NCI-H1436 (cell line): ENCODE results near the gene C19orf44.
"Not testable (repeated sequence)": the region's sequence is repeated elsewhere in the genome, so short reads cannot be mapped to it uniquely, and the experiment has no call there.

ENCODE experiments used
- DNase-seq: peaks from one replicate; lab custom pipeline; 2025; lab: John Stamatoyannopoulos, UW

Gene C19orf44

GRCh38 chr19:16495982-16496612 lies at the start of gene C19orf44, which contains the start of gene CALR3:
Gene C19orf44 (plus strand): TSS chr19:16496394. CDS start chr19:16500793, 4,399 bp downstream.
Gene CALR3 (minus strand): TSS chr19:16496167. CDS start chr19:16496129, 38 bp downstream.
- peak; percentile 98 for DNase-seq

GRCh38 chr19:16446724-16447368 lies 49.3 kb upstream of the C19orf44 start:
- DNase-seq: no peak

- DNase-seq: not testable (repeated sequence)
These were observed 47.3 kb upstream of the C19orf44 start for GRCh38 chr19:16448872-16449271.

GRCh38 chr19:16449330-16449961 lies 46.7 kb upstream of the C19orf44 start:
- no peak for DNase-seq

GRCh38 chr19:16452325-16452724 lies 43.9 kb upstream of the C19orf44 start:
- DNase-seq: no peak

GRCh38 chr19:16454351-16454918 lies 41.8 kb upstream of the C19orf44 start:
- DNase-seq: no peak

- no peak for DNase-seq
These were observed 40.7 kb upstream of the C19orf44 start for GRCh38 chr19:16455489-16455888.

GRCh38 chr19:16456652-16457194 lies 39.5 kb upstream of the C19orf44 start:
- DNase-seq: no peak

GRCh38 chr19:16457195-16457953 lies 38.8 kb upstream of the C19orf44 start:
- no peak for DNase-seq

- DNase-seq: no peak
These were observed 38.3 kb upstream of the C19orf44 start for GRCh38 chr19:16457954-16458331.

GRCh38 chr19:16458391-16459341 lies 37.5 kb upstream of the C19orf44 start:
- DNase-seq: no peak

GRCh38 chr19:16459680-16460079 lies 36.5 kb upstream of the C19orf44 start:
- DNase-seq: no peak

- DNase-seq: no peak
These were observed 35.7 kb upstream of the C19orf44 start for GRCh38 chr19:16460454-16460853.

- DNase-seq: no peak
These were observed 34.6 kb upstream of the C19orf44 start for GRCh38 chr19:16461630-16462051.

GRCh38 chr19:16462757-16463250 lies 33.4 kb upstream of the C19orf44 start:
- DNase-seq: no peak

- no peak for DNase-seq
These were observed 32.7 kb upstream of the C19orf44 start for GRCh38 chr19:16463341-16463990.

- DNase-seq: no peak
These were observed 32.1 kb upstream of the C19orf44 start for GRCh38 chr19:16463991-16464575.

GRCh38 chr19:16465239-16465638 lies 31.0 kb upstream of the C19orf44 start:
- no peak for DNase-seq

- DNase-seq: not testable (repeated sequence)
These were observed 29.3 kb upstream of the C19orf44 start for GRCh38 chr19:16466802-16467427.
